Measurements from ENCODE around the gene SPEG. TPM values are rescaled to one million over a fixed set of nuclear protein-coding genes. Genes with fewer than 3 reads are reported as not detected.

SPEG gene
- total and polyA plus RNA-seq, 3 donors from 2014 or later, result 16.0 to 24.3 (median 23.0) TPM

DNA sequence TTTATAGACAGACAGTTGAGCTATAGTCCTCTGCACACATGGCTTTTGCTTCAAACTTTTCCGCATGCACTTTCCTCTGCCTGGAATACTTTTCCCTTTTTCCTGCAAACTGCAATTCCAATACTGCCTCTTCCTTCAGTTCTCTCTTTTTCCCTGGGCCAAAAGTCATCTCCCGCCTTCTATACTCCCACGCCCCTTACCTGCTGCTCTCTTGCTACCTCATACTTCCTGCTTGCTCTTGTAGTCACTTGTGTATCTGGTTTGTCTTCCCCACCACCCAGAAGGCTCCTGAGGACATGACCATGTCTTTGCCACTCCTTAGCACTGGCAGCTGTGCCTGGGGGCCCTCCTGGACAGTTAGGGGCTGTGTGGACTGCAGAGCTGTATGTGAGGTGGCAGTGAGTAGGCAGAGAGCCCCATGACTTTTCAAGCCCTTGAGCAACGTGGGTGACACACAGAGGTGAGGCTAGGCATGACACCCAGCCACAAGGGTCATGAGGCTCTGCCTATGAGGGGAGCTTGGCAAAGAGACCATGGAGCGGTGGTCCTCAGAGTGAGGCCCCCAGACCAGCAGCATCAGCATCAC lies 23.2 kb downstream of the SPEG start:
- Histone ChIP-seq H3K27me3 (no peaks in the 10 kb centered on the region), H3K4me1 (peaks cover 37% of the 10 kb centered on the region), H3K27ac (no peak overlapping the region), H3K9me3 (no peaks in the 10 kb centered on the region), H3K36me3 (ENCODE audit: low read depth, missing control alignments) (no peaks in the 10 kb centered on the region), H3K4me3 (no peak overlapping the region)
- intact Hi-C loops (cut with DNase I; ENCODE audit: low total_unique reads), result no loop called here
- whole genome bisulfite sequencing, 2 donors, result 85 to 87% methylated on average over 5 of the region's 5 CpGs
- no peak for TF ChIP-seq CTCF (IDR thresholded peaks at IDR 0.05)
- no peak for TF ChIP-seq POLR2A (IDR thresholded peaks at IDR 0.05)
- no peak for DNase-seq

DNA sequence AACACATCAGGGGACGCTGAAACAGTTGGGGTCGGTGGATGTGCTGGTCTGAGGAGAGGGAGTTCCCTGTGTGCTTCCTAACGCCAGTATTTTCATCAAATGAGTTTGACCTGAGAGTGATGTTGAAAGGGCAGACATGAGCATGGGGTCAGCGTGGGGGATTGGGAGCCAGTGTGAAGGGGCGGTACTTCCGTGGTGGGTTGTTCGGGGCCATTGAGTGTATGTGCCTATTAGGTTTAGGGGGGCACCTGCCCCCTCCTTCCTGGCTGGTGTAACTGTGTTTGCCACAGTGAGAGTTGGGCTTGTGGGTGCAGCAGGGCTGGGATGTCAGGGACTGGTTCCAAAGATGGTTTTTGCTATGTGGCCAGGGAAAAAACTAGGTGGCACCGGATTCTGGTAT lies 24.4 kb downstream of the SPEG start:
- Histone ChIP-seq H3K36me3 (ENCODE audit: low read depth, missing control alignments) (no peaks in the 10 kb centered on the region), H3K27ac (no peak overlapping the region), H3K4me3 (no peak overlapping the region), H3K27me3 (no peaks in the 10 kb centered on the region), H3K9me3 (no peaks in the 10 kb centered on the region), H3K4me1 (peaks cover 26% of the 10 kb centered on the region)
- TF ChIP-seq POLR2A (IDR thresholded peaks at IDR 0.05) (no peak), CTCF (IDR thresholded peaks at IDR 0.05) (no peak)
- 87 to 90% methylated on average over 8 of the region's 8 CpGs for WGBS, 2 donors
- intact Hi-C loops (cut with DNase I; ENCODE audit: low total_unique reads), result no loop called here
- DNase-seq, result no peak

DNA sequence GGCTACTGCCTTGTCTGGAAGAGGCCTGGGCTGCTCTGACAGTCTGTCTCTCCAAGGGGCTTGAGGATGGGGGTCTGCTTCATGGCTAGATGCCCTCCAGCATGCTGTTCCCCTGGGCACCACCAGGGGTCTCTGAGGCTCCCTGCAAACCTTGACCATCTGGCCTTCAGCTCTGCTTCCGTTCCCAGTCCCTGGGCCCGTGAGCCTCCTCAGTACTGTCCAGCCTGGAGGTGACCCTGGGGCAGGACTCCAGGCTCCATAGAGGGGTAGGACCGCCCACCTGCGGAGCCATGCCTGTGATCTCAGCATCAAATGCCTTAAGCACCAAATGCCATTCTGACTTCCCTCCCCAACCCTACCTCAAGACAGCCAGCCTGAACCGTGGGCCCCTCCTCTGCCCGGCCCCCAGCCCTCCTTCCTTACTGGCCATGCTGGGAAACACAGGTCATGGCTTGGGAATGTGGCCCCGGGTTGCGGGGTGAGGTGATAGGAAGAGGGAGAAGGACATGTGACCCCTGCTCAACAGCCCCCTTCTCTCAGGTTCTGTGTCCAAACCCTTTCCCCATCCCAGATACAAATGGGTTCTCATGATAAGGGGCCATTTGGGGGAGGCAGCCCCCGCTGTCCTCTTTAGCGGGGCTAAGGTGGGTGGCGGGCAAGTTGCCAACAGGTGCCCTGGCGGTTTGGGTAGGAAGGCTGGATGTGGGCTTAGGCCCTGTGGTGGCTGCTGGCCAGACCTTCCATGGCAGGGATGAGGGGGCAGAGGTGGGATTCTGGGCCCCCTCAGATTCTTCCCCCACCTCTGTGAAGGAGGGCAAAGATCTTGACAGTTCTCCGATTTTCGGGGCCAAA lies 25.0 kb downstream of the SPEG start:
- WGBS, 2 donors, result 50 to 53% methylated on average over 13 to 14 of the region's 14 CpGs
- no peak for TF ChIP-seq POLR2A (IDR thresholded peaks at IDR 0.05)
- TF ChIP-seq CTCF (IDR thresholded peaks at IDR 0.05), result peak; percentile 71 to 82 (median 77)
- Histone ChIP-seq H3K4me3 (no peak overlapping the region), H3K36me3 (ENCODE audit: low read depth, missing control alignments) (no peaks in the 10 kb centered on the region), H3K27me3 (no peaks in the 10 kb centered on the region), H3K4me1 (peaks cover 26% of the 10 kb centered on the region), H3K27ac (peak overlapping the region; percentile 72), H3K9me3 (no peaks in the 10 kb centered on the region)
- DNase-seq, result peak; percentile 80
- intact Hi-C loops (cut with DNase I; ENCODE audit: low total_unique reads), result no loop called here

DNA sequence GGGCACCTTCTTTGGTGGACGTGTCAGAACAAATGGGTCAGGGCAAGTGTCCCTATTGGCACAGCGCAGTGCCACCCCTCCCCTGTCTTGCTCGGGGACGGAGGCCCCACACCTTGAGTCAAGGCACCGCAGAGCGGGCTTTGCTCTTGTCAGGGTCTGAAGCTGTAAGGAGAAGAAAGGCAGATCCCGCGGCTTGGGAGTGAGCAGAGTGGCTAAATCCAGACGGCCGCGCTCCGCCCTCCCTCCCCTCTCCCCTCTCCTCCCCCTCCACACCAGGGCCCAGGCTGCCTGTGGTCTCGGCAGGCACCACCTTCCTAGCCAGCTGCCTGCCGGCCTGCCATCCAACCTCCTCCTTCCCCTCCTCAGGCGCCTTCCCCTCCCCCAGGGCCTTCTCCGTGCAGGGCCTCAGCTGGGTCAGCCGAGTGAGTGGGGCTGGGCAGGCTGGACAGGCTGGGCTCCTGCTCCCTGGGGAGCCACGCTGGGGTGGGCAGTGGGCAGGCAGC lies 25.8 kb downstream of the SPEG start:
- Histone ChIP-seq H3K4me3 (no peak overlapping the region), H3K27ac (peak overlapping the region; percentile 72), H3K36me3 (ENCODE audit: low read depth, missing control alignments) (no peaks in the 10 kb centered on the region), H3K4me1 (peaks cover 26% of the 10 kb centered on the region), H3K27me3 (no peaks in the 10 kb centered on the region), H3K9me3 (no peaks in the 10 kb centered on the region)
- intact Hi-C loops (cut with DNase I; ENCODE audit: low total_unique reads), result no loop called here
- 38 to 78% methylated on average over 4 to 14 of the region's 18 CpGs for WGBS, 2 donors
- peak; percentile 59 for DNase-seq
- no peak for TF ChIP-seq CTCF (IDR thresholded peaks at IDR 0.05)
- no peak for TF ChIP-seq POLR2A (IDR thresholded peaks at IDR 0.05)
